ENCODE data around the gene TMCO4.
A peak's percentile ranks its signal among the peaks of the same experiment; 100 is the strongest.

TMCO4 gene

GRCh38 chr1:19712928-19713327, 86.8 kb downstream of the TMCO4 start:
- no peak for DNase-seq

- no peak for DNase-seq
Measured at GRCh38 chr1:19710825-19711611, 88.7 kb downstream of the TMCO4 start.

GRCh38 chr1:19709260-19709793, 90.4 kb downstream of the TMCO4 start:
- DNase-seq: no peak

GRCh38 chr1:19708567-19709110, 91.1 kb downstream of the TMCO4 start:
- DNase-seq: no peak

GRCh38 chr1:19706136-19706535, 93.6 kb downstream of the TMCO4 start:
- DNase-seq: no peak

GRCh38 chr1:19705464-19705863, 94.3 kb downstream of the TMCO4 start:
- DNase-seq: no peak

GRCh38 chr1:19704247-19705113, 95.2 kb downstream of the TMCO4 start:
- peak; percentile 61 for DNase-seq

- no peak for DNase-seq
Measured at GRCh38 chr1:19703280-19703679, 96.4 kb downstream of the TMCO4 start.

GRCh38 chr1:19700079-19700777, 99.5 kb downstream of the TMCO4 start:
- DNase-seq: no peak

GRCh38 chr1:19698181-19698580, 101.5 kb downstream of the TMCO4 start:
- DNase-seq: no peak

- no peak for DNase-seq
Measured at GRCh38 chr1:19696820-19697219, 102.9 kb downstream of the TMCO4 start.

- DNase-seq: no peak
Measured at GRCh38 chr1:19695772-19696171, 103.9 kb downstream of the TMCO4 start.

- no peak for DNase-seq
Measured at GRCh38 chr1:19694298-19694697, 105.4 kb downstream of the TMCO4 start.

- DNase-seq: no peak
Measured at GRCh38 chr1:19690342-19690741, 109.4 kb downstream of the TMCO4 start.

- no peak for DNase-seq
Measured at GRCh38 chr1:19689856-19690255, 109.9 kb downstream of the TMCO4 start.

- no peak for DNase-seq
Measured at GRCh38 chr1:19689085-19689757, 110.5 kb downstream of the TMCO4 start.

GRCh38 chr1:19688041-19688842, 111.5 kb downstream of the TMCO4 start:
- no peak for DNase-seq

- no peak for DNase-seq
Measured at GRCh38 chr1:19687414-19687813, 112.3 kb downstream of the TMCO4 start.

GRCh38 chr1:19685994-19686393, 113.7 kb downstream of the TMCO4 start:
- DNase-seq: no peak

GRCh38 chr1:19684677-19685076, 115.0 kb downstream of the TMCO4 start:
- DNase-seq: no peak

- DNase-seq: no peak
Measured at GRCh38 chr1:19683351-19683750, 116.4 kb downstream of the TMCO4 start.

Measured in fibroblast of skin of abdomen (primary cell).